HepG2 (cell line): Measurements from ENCODE around the gene DPEP3. TPM values are rescaled to one million over a fixed set of nuclear protein-coding genes. Genes with fewer than 3 reads are reported as not detected.
A peak's percentile ranks its signal among the peaks of the same experiment; 100 is the strongest.

Experiments used
- CREB1 ChIP-seq, 2 experiments: fragments of 450-650 bp in 1 of 2; IDR thresholded peaks; 2 replicates each; pipeline ENCODE4 v1.6.1; 2016 to 2017; ENCODE audit warnings: control low read depth in 1 of 2, mild to moderate bottlenecking in 1 of 2, missing compliant biosample characterization in 1 of 2, missing genetic modification characterization in 1 of 2
- CREM ChIP-seq, 2 experiments: sonication (generic) in 1 of 2; formaldehyde crosslinking in 1 of 2; IDR thresholded peaks; 2 replicates each; pipeline versions ENCODE4 v1.4.0 to v1.6.1; 2016 to 2020; ENCODE audit warnings: antibody characterized with exemption in 1 of 2, mild to moderate bottlenecking in 1 of 2, missing genetic modification reagents in 1 of 2
- DDIT3 ChIP-seq: sonication (generic); formaldehyde crosslinking; IDR thresholded peaks from 2 replicates; pipeline ENCODE4 v1.4.0; 2020; ENCODE audit warnings: mild to moderate bottlenecking, missing genetic modification reagents
- ESRRA ChIP-seq: sonication (generic); formaldehyde crosslinking; IDR thresholded peaks from 2 replicates; pipeline ENCODE4 v1.5.1; 2020; ENCODE audit warnings: mild to moderate bottlenecking, low read depth, missing genetic modification reagents
- GABPB1 ChIP-seq: IDR thresholded peaks from 2 replicates; pipeline ENCODE4 v1.6.1; 2016; ENCODE audit warnings: mild to moderate bottlenecking, missing genetic modification reagents, moderate library complexity, missing compliant biosample characterization
- MNT ChIP-seq: fragments of 450-650 bp; IDR thresholded peaks from 2 replicates; pipeline ENCODE4 v1.6.1; 2016
- RXRA ChIP-seq: sonication (generic); formaldehyde crosslinking; IDR thresholded peaks from 2 replicates; pipeline ENCODE4 v1.5.1; 2020; ENCODE audit warnings: missing genetic modification reagents
- SMARCE1 ChIP-seq: fragments of 450-650 bp; IDR thresholded peaks from 2 replicates; pipeline ENCODE4 v1.6.1; 2017; ENCODE audit warnings: borderline replicate concordance
- SRF ChIP-seq: IDR thresholded peaks from 2 replicates; pipeline ENCODE4 v1.6.1; 2011; ENCODE audit warnings: mild to moderate bottlenecking, low read depth, low read length, moderate library complexity
- ZBTB38 ChIP-seq: sonication (generic); formaldehyde crosslinking; IDR thresholded peaks from 2 replicates; pipeline ENCODE4 v1.5.1; 2020; ENCODE audit warnings: mild to moderate bottlenecking, missing genetic modification reagents
- ZBTB46 ChIP-seq: sonication (generic); formaldehyde crosslinking; IDR thresholded peaks from 2 replicates; pipeline ENCODE4 v1.4.0; 2020; ENCODE audit warnings: mild to moderate bottlenecking, missing genetic modification reagents, borderline replicate concordance
- ZFP41 ChIP-seq: sonication (generic); formaldehyde crosslinking; IDR thresholded peaks from 2 replicates; pipeline ENCODE4 v1.4.0; 2020; ENCODE audit warnings: mild to moderate bottlenecking, missing genetic modification reagents, borderline replicate concordance
- ZKSCAN1 ChIP-seq: fragments of 150-350 bp; IDR thresholded peaks from 2 replicates; pipeline ENCODE4 v1.6.1; 2014; ENCODE audit warnings: low read length
- ZMYM4 ChIP-seq: sonication (generic); formaldehyde crosslinking; IDR thresholded peaks from 2 replicates; pipeline ENCODE4 v1.8.1; 2023; ENCODE audit warnings: mild to moderate bottlenecking, missing genetic modification reagents
- ZNF142 ChIP-seq: sonication (generic); formaldehyde crosslinking; IDR thresholded peaks from 2 replicates; pipeline ENCODE4 v1.4.0; 2020; ENCODE audit warnings: missing genetic modification reagents
- ZNF331 ChIP-seq: sonication (generic); formaldehyde crosslinking; IDR thresholded peaks from 2 replicates; pipeline ENCODE4 v1.4.0; 2020; ENCODE audit warnings: missing genetic modification reagents
- ZNF446 ChIP-seq: sonication (generic); formaldehyde crosslinking; IDR thresholded peaks from 2 replicates; pipeline ENCODE4 v1.5.0; 2020; ENCODE audit warnings: mild to moderate bottlenecking, missing genetic modification reagents
- ZNF660 ChIP-seq: sonication (generic); formaldehyde crosslinking; IDR thresholded peaks from 2 replicates; pipeline ENCODE4 v1.5.1; 2020; ENCODE audit warnings: mild to moderate bottlenecking, low read depth, missing genetic modification reagents, borderline replicate concordance
- ZSCAN22 ChIP-seq: sonication (generic); formaldehyde crosslinking; IDR thresholded peaks from 2 replicates; pipeline ENCODE4 v1.4.0; 2020; ENCODE audit warnings: mild to moderate bottlenecking, missing genetic modification reagents
- polyA plus RNA-seq, 8 experiments: library from polyadenylated mRNA; depleted of rRNA in 3 of 8; stranded (reverse) in 7 of 8; unstranded in 1 of 8; fragments of >200 nt; fragmentation: Illumina TruSeq in 4 of 8; extraction: Trizol in 4 of 8; gene quantifications; 2 replicates each; pipeline versions ENCODE4 v1.2.1 to v1.2.3, GENCODE V29; 2011 to 2016; ENCODE audit warnings: low read depth in 4 of 8, missing spikeins in 1 of 8, mixed read lengths in 1 of 8; ENCODE audit not compliant: insufficient read depth in 1 of 8
- total RNA-seq, 5 experiments: library from RNA; depleted of rRNA; stranded (reverse); fragments of >200 nt; fragmentation: Illumina TruSeq; extraction: Trizol; gene quantifications; 2 replicates each; pipeline ENCODE4 v1.2.3, GENCODE V29; 2016; ENCODE audit warnings: low read depth in 1 of 5

DPEP3 gene
- total and polyA plus RNA-seq, 2 of the 13 experiments (the other 11 are each of a cell fraction or from before 2014, with no cell fraction given) = not detected

- TF ChIP-seq ZNF331 (CRISPR knock-in tag) = peak; percentile 98
- TF ChIP-seq SMARCE1 = no peak
- peak; percentile 92 for TF ChIP-seq GABPB1 (CRISPR knock-in tag)
- peak; percentile 94; the same call in 1 of the 2 replicates for TF ChIP-seq ZBTB46
- peak; percentile 50 for TF ChIP-seq MNT
- peak; percentile 33 for TF ChIP-seq ZNF142
- TF ChIP-seq ZNF446 (CRISPR knock-in tag) = peak; percentile 87
- 0 out of 2 replicates have a peak, but pooled peaks have one; percentile 10 for TF ChIP-seq ZNF660 (CRISPR knock-in tag)
- TF ChIP-seq CREM (IDR thresholded peaks at IDR 0.05) = peak; percentile 99
- TF ChIP-seq CREM (CRISPR knock-in tag; IDR thresholded peaks at IDR 0.05) = peak; percentile 96
- peak; percentile 89 for TF ChIP-seq RXRA (CRISPR knock-in tag)
- TF ChIP-seq SRF = peak; percentile 83
- TF ChIP-seq CREB1 (IDR thresholded peaks at IDR 0.05) = peak; percentile 100
- TF ChIP-seq CREB1 (CRISPR knock-in tag; IDR thresholded peaks at IDR 0.05) = peak; percentile 100
- TF ChIP-seq ZSCAN22 (CRISPR knock-in tag) = no peak
- TF ChIP-seq ZBTB38 (CRISPR knock-in tag) = peak; percentile 93
- TF ChIP-seq ESRRA (CRISPR knock-in tag) = no peak; the same call in none of the 2 replicates
- TF ChIP-seq ZKSCAN1 = peak; percentile 75
- peak; percentile 95 for TF ChIP-seq ZMYM4 (CRISPR knock-in tag)
- no peak for TF ChIP-seq DDIT3 (CRISPR knock-in tag)
- no peak for TF ChIP-seq ZFP41 (CRISPR knock-in tag)
Observed at GRCh38 chr16:68022728-68023537, 42.6 kb upstream of the DPEP3 start, which contains the start of the genes DDX28 and DUS2 (continued).
